GM06990 (cell line): ENCODE data around the gene VANGL1.

ENCODE experiments used
- DNase-seq: peaks from one replicate; pipeline ENCODE4 v3.0.0-alpha.2; 2011; ENCODE audit not compliant: insufficient read length; ENCODE audit errors: extremely low read depth
- H3K27me3 ChIP-seq: replicated peaks from 2 replicates; pipeline ENCODE4 v1.6.0; 2011; ENCODE audit warnings: low read length; ENCODE audit not compliant: control insufficient read depth, insufficient read depth
- H3K36me3 ChIP-seq: 2 replicates; pipeline ENCODE4 v1.5.1; 2011; ENCODE audit warnings: low read length; ENCODE audit not compliant: control insufficient read depth, insufficient read depth
- H3K4me3 ChIP-seq: replicated peaks from 2 replicates; pipeline ENCODE4 v1.5.1; 2011; ENCODE audit warnings: low read depth, mild to moderate bottlenecking, control low read depth, low read length
- TF ChIP-seq, protein P1 (sequence below): IDR thresholded peaks from 2 replicates; pipeline ENCODE4 v1.5.1; 2011; ENCODE audit warnings: low read length, control low read depth, mild to moderate bottlenecking, inconsistent platforms; ENCODE audit not compliant: insufficient read depth, poor library complexity, severe bottlenecking

The VANGL1 gene

DNA sequence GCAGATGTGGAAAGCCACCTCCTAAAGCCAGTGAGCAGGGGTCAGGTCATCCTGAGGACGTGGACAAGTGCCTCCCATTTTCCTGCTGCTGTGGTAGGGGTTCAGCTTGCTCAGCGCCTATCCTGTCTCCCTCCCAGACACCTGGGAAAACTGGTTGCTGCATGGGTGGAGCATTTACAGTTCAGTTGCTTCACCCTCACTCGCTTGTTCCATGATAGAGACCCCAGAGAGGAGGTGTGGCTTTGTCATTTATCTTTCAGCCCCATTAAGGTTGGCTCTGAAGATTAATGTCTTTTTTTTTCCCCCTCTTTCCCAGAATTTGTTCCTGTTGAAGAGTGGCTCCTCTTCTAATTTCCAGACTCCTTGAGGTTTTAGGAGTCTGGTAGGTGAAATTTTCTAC lies 9.2 kb downstream of the VANGL1 start:
- Histone ChIP-seq H3K27me3 (no peaks in the 10 kb centered on the region), H3K36me3 (no peaks in the 10 kb centered on the region; the same call in 1 of the 2 replicates), H3K4me3 (no peak overlapping the region)
- TF ChIP-seq, protein P1, sequence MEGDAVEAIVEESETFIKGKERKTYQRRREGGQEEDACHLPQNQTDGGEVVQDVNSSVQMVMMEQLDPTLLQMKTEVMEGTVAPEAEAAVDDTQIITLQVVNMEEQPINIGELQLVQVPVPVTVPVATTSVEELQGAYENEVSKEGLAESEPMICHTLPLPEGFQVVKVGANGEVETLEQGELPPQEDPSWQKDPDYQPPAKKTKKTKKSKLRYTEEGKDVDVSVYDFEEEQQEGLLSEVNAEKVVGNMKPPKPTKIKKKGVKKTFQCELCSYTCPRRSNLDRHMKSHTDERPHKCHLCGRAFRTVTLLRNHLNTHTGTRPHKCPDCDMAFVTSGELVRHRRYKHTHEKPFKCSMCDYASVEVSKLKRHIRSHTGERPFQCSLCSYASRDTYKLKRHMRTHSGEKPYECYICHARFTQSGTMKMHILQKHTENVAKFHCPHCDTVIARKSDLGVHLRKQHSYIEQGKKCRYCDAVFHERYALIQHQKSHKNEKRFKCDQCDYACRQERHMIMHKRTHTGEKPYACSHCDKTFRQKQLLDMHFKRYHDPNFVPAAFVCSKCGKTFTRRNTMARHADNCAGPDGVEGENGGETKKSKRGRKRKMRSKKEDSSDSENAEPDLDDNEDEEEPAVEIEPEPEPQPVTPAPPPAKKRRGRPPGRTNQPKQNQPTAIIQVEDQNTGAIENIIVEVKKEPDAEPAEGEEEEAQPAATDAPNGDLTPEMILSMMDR, result no peak
- DNase-seq, result no peak

DNA sequence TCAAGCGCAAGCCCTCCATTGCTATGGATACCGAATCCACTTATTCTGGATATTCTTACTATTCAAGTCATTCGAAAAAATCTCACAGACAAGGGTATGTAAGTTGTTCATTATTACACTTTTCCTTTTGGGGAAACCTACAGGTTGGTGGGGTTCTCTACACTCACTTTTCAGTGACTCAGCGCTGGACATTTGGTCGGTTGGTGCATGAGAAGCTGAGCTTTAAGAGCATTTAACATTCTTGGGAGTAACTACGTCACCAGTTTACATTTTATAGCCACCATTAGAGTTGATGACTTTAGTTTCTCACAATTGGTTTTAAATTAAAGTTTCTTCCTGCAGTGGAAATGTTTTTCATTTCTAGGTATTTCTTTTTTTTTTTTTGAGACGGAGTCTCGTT lies 9.6 kb downstream of the VANGL1 start:
- Histone ChIP-seq H3K36me3 (no peaks in the 10 kb centered on the region; the same call in 1 of the 2 replicates), H3K4me3 (no peak overlapping the region), H3K27me3 (no peaks in the 10 kb centered on the region)
- DNase-seq, result no peak
- TF ChIP-seq, protein P1, result no peak

DNA sequence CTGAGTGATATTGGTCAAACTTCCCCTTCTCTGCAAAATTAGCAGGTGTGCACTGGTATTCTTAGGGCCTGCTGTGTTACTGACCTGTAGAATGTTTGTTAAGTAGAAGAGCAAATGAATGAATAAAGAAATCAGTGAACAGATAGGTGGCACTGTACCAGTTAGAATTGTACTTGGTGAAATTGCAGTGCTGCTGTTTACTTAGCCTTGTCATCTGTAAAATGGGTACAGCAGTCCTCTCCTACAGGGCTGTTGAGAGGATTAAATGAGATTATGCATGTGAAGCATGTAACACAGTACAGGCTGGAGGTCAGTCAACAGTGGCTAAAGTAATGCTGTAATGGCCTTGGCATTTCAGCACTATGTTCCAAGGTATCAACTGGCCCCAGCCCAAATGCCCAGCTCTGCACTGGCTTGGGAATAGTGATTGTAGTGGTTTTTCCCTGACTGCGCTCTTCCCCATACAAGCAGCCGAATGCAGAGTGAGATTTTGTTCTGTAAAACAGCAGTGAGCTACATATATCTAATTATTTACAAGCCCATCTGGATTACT lies 10.5 kb downstream of the VANGL1 start:
- TF ChIP-seq, protein P1, result peak; percentile 4
- DNase-seq, result no peak
- H3K4me3 ChIP-seq, result no peak overlapping the region
- H3K36me3 ChIP-seq, result no peaks in the 10 kb centered on the region; the same call in 1 of the 2 replicates
- H3K27me3 ChIP-seq, result no peaks in the 10 kb centered on the region

DNA sequence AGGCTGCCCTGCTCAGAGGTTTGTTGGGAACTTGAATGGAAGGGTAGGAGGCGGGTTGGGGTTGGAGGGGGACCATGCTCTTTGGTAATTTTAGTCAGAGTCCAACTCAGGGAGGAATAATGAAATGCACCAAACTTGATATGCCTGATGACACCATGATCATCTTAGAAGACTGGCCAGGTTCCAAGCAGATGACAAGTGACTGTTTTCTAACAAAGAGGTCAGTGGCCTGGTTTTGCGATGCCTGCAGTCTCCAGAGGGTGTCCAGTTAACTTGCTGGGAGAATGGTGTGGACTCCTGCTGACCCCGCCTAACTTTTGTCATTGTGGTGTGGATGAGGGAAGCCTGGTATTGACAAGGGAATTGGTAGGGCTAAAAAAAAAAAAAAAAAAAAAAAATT lies 12.4 kb downstream of the VANGL1 start:
- DNase-seq, result no peak
- TF ChIP-seq, protein P1, result no peak
- Histone ChIP-seq H3K36me3 (no peaks in the 10 kb centered on the region; the same call in 1 of the 2 replicates), H3K4me3 (no peak overlapping the region), H3K27me3 (no peaks in the 10 kb centered on the region)

DNA sequence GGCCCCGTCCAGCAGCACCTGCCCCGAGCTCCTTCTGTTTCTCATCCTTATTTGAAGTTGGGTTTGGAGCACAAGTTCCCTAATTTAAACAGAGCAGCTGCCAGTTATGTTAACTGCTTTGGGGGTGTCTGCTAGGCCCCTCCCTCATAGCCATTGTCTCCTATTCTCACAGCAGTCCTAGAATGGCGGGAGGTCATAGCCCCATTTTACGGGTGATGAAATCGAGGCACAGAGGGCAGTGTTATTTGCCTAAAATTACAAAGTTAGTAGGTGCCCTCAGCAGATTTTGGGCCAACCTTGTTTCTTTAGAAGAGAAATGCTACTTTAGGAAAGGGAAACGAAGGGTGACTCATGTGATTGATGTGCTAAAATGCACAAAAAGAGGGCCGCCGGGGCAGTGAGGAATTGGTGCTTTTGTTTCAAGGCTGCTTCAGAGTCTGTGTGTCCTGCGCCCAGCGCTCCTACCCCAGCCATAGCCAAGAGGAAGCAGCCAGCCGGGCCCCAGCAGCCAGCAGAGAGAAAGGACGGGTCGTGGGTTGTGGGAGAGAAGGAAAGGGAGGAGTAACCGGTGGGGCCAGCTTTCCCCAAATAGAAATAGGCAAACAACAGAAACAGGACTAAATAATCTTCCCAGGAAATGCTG lies 13.0 kb downstream of the VANGL1 start:
- H3K4me3 ChIP-seq, result no peak overlapping the region
- no peaks in the 10 kb centered on the region for H3K27me3 ChIP-seq
- peaks cover 1% of the 10 kb centered on the region; the same call in 1 of the 2 replicates for H3K36me3 ChIP-seq
- no peak for DNase-seq
- TF ChIP-seq, protein P1, result no peak
